CD14-positive monocyte (primary cell): Measurements from ENCODE around the gene ERCC2. TPM values are rescaled to one million over a fixed set of nuclear protein-coding genes. Genes with fewer than 3 reads are reported as not detected.

Experiments used
- DNase-seq, 3 donors: peaks; one replicate each; pipeline ENCODE4 v3.0.0-alpha.2; 2011 to 2022
- H2AFZ ChIP-seq: 2 replicates; pipeline ENCODE4 v1.6.0; 2012; ENCODE audit warnings: mild to moderate bottlenecking, low read depth, low read length, inconsistent platforms; ENCODE audit not compliant: insufficient read depth, poor library complexity, severe bottlenecking
- H3K27ac ChIP-seq, 2 donors: 1 replicate in 1 of 2; 2 replicates in 1 of 2; pipeline ENCODE4 v1.5.1; 2012 to 2013; ENCODE audit warnings: low read length in 2 of 2, control low read depth in 1 of 2, inconsistent platforms in 1 of 2, low read depth in 1 of 2, mild to moderate bottlenecking in 1 of 2
- H3K27me3 ChIP-seq, 2 donors: one replicate each; pipeline versions ENCODE4 v1.6.0 to v1.6.1; 2011 to 2013; ENCODE audit warnings: low read length in 2 of 2; ENCODE audit not compliant: control insufficient read depth in 2 of 2, insufficient read depth in 2 of 2
- H3K36me3 ChIP-seq, 2 donors: replicated peaks in 1 of 2; 1 replicate in 1 of 2; 2 replicates in 1 of 2; pipeline versions ENCODE4 v1.5.1 to v1.6.1; 2012 to 2013; ENCODE audit warnings: low read length in 2 of 2, control low read depth in 1 of 2, inconsistent platforms in 1 of 2, mild to moderate bottlenecking in 1 of 2; ENCODE audit not compliant: insufficient read depth in 2 of 2, control insufficient read depth in 1 of 2
- H3K4me1 ChIP-seq, 2 donors: 1 replicate in 1 of 2; 2 replicates in 1 of 2; pipeline versions ENCODE4 v1.5.1 to v1.6.1; 2012 to 2013; ENCODE audit warnings: low read length in 2 of 2, control low read depth in 1 of 2, inconsistent platforms in 1 of 2, mild to moderate bottlenecking in 1 of 2, moderate library complexity in 1 of 2; ENCODE audit not compliant: insufficient read depth in 2 of 2, control insufficient read depth in 1 of 2
- H3K4me2 ChIP-seq: replicated peaks from 2 replicates; pipeline ENCODE3; 2012; ENCODE audit warnings: low read length, moderate library complexity, mild to moderate bottlenecking; ENCODE audit not compliant: poor library complexity, severe bottlenecking; ENCODE audit errors: extremely low read depth
- H3K4me3 ChIP-seq, 3 experiments: fragments of 200-600 bp in 1 of 3; sonication (generic) in 1 of 3; replicated peaks in 1 of 3; 1 replicate in 2 of 3; 2 replicates in 1 of 3; pipeline ENCODE4 v1.5.1; 2011 to 2013; ENCODE audit warnings: low read length in 3 of 3, mild to moderate bottlenecking in 3 of 3, control low read depth in 2 of 3, low read depth in 2 of 3, inconsistent platforms in 1 of 3, moderate library complexity in 1 of 3
- H3K79me2 ChIP-seq: 2 replicates; pipeline ENCODE4 v1.6.0; 2012; ENCODE audit warnings: mild to moderate bottlenecking, control low read depth, inconsistent platforms, low read length, moderate library complexity; ENCODE audit not compliant: insufficient read depth
- H3K9ac ChIP-seq: 2 replicates; pipeline ENCODE4 v1.6.0; 2017; ENCODE audit warnings: low read length, mild to moderate bottlenecking; ENCODE audit not compliant: insufficient read depth, poor library complexity, severe bottlenecking
- H3K9me3 ChIP-seq, 2 donors: replicated peaks in 1 of 2; 1 replicate in 1 of 2; 2 replicates in 1 of 2; pipeline versions ENCODE4 v1.5.1 to v1.6.1; 2012 to 2013; ENCODE audit warnings: low read length in 2 of 2, control low read depth in 1 of 2; ENCODE audit not compliant: control insufficient read depth in 1 of 2, insufficient read depth in 1 of 2
- H4K20me1 ChIP-seq: 2 replicates; pipeline ENCODE4 v1.6.0; 2012; ENCODE audit warnings: mild to moderate bottlenecking, low read length, control low read depth, moderate library complexity; ENCODE audit not compliant: insufficient read depth
- H3K27ac Mint-ChIP-seq, 7 donors: one replicate each; pipeline ENCODE4 v1.8.0; 2020; ENCODE audit warnings: mild to moderate bottlenecking in 7 of 7, mixed read lengths in 7 of 7, moderate library complexity in 6 of 7, inconsistent platforms in 2 of 7
- H3K27me3 Mint-ChIP-seq, 3 donors: one replicate each; pipeline ENCODE4 v1.8.0; 2021 to 2022; ENCODE audit warnings: low read depth in 3 of 3, mild to moderate bottlenecking in 3 of 3, mixed read lengths in 3 of 3, moderate library complexity in 3 of 3, inconsistent platforms in 1 of 3
- H3K36me3 Mint-ChIP-seq, 2 donors: one replicate each; pipeline ENCODE4 v1.8.0; 2020; ENCODE audit warnings: mixed read lengths in 2 of 2, inconsistent platforms in 1 of 2, mild to moderate bottlenecking in 1 of 2
- H3K4me1 Mint-ChIP-seq: one replicate; pipeline ENCODE4 v1.8.0; 2020; ENCODE audit warnings: mild to moderate bottlenecking, mixed read lengths
- H3K4me3 Mint-ChIP-seq, 2 donors: one replicate each; pipeline ENCODE4 v1.8.0; 2020; ENCODE audit warnings: mild to moderate bottlenecking in 2 of 2, mixed read lengths in 2 of 2, moderate library complexity in 1 of 2
- H3K9me3 Mint-ChIP-seq, 7 donors: one replicate each; pipeline ENCODE4 v1.8.0; 2020 to 2022; ENCODE audit warnings: mixed read lengths in 7 of 7, mild to moderate bottlenecking in 6 of 7, moderate library complexity in 6 of 7, inconsistent platforms in 2 of 7
- WGBS: methylation state at CpG from one replicate; pipeline ENCODE4 v1.1.5; 2013; ENCODE audit warnings: missing lambda C conversion rate; ENCODE audit not compliant: insufficient coverage; 5-methylcytosine and 5-hydroxymethylcytosine counted together
- intact Hi-C, 2 donors: fragments of 100-400 bp; cut with micrococcal nuclease; formaldehyde crosslinking; loops; one replicate each; pipeline versions ENCODE4 v1.15.0 to v1.15.1; 2023
- polyA plus RNA-seq, 3 donors: library from polyadenylated mRNA; depleted of rRNA in 1 of 3; unstranded in 2 of 3; stranded (reverse) in 1 of 3; fragments of 300-500 nt in 2 of 3; fragments of >200 nt in 1 of 3; fragmentation: Illumina TruSeq in 2 of 3; gene quantifications; 1 replicate in 2 of 3; 2 replicates in 1 of 3; pipeline ENCODE4 v1.2.3, GENCODE V29; 2012 to 2021
- TF ChIP-seq, protein P1 (sequence below): fragments of 200-600 bp; IDR thresholded peaks from one replicate; pipeline ENCODE4 v1.8.0; 2022; ENCODE audit warnings: antibody characterized with exemption, mild to moderate bottlenecking

ERCC2 gene
- polyA plus RNA-seq, 3 donors = 4.0 to 20.0 (median 4.4) TPM

- Mint-ChIP-seq H3K27ac (peak within 1 kb of the TSS in 1 of 7 donors; percentile 61), H3K27me3 (peaks cover 16 to 24% (median 16%) of the 10 kb centered on the region in 3 donors), H3K9me3 (peaks cover 0 to 4% (median 0%) of the 10 kb centered on the region in 7 donors), H3K36me3 (peaks cover 0 to 3% of the 10 kb centered on the region in 2 donors), H3K4me1 (peaks cover 4% of the 10 kb centered on the region), H3K4me3 (peak within 1 kb of the TSS in 1 of 2 donors; percentile 80)
- Histone ChIP-seq H3K9me3 (no peaks in the 10 kb centered on the region), H3K9ac (peak within 1 kb of the TSS; percentile 27), H3K4me3 (no peak within 1 kb of the TSS), H3K27ac (no peak within 1 kb of the TSS), H3K4me2 (peak within 1 kb of the TSS; percentile 41), H3K36me3 (no peaks in the 10 kb centered on the region), H3K27me3 (peaks cover 4 to 34% of the 10 kb centered on the region in 2 donors), H2AFZ (no peak within 1 kb of the TSS), H3K4me1 (peaks cover 4 to 11% of the 10 kb centered on the region in 2 donors), H4K20me1 (no peaks in the 10 kb centered on the region), H3K79me2 (no peaks in the 10 kb centered on the region)
- WGBS = 2% methylated on average over 44 of the region's 50 CpGs
- no peak for DNase-seq
- TF ChIP-seq, protein P1, sequence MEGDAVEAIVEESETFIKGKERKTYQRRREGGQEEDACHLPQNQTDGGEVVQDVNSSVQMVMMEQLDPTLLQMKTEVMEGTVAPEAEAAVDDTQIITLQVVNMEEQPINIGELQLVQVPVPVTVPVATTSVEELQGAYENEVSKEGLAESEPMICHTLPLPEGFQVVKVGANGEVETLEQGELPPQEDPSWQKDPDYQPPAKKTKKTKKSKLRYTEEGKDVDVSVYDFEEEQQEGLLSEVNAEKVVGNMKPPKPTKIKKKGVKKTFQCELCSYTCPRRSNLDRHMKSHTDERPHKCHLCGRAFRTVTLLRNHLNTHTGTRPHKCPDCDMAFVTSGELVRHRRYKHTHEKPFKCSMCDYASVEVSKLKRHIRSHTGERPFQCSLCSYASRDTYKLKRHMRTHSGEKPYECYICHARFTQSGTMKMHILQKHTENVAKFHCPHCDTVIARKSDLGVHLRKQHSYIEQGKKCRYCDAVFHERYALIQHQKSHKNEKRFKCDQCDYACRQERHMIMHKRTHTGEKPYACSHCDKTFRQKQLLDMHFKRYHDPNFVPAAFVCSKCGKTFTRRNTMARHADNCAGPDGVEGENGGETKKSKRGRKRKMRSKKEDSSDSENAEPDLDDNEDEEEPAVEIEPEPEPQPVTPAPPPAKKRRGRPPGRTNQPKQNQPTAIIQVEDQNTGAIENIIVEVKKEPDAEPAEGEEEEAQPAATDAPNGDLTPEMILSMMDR = no peak
- intact Hi-C loops = loop anchor here in 1 of 2 donors (10.0 kb wide), 1 partner anchor 196 kb away; no protein-coding TSS in a partner anchor
These were observed 30.0 kb downstream of the ERCC2 start, which contains the start of gene KLC3 for GRCh38 chr19:45340232-45340898. TSS of gene KLC3 (plus strand) at chr19:45340750. CDS start at chr19:45345542, 4,792 bp downstream.

- TF ChIP-seq, protein P1 = no peak
- Mint-ChIP-seq H3K36me3 (peaks cover 0 to 3% of the 10 kb centered on the region in 2 donors), H3K4me3 (no peak overlapping the region), H3K27ac (no peak overlapping the region), H3K4me1 (peaks cover 4% of the 10 kb centered on the region), H3K9me3 (peaks cover 0 to 4% (median 0%) of the 10 kb centered on the region in 7 donors), H3K27me3 (peaks cover 12 to 23% (median 15%) of the 10 kb centered on the region in 3 donors)
- Histone ChIP-seq H4K20me1 (no peaks in the 10 kb centered on the region), H3K27me3 (peaks cover 4 to 30% of the 10 kb centered on the region in 2 donors), H3K4me3 (no peak overlapping the region), H3K4me2 (no peak overlapping the region), H3K9me3 (no peaks in the 10 kb centered on the region), H3K27ac (no peak overlapping the region), H3K79me2 (no peaks in the 10 kb centered on the region), H2AFZ (no peak overlapping the region), H3K9ac (no peak overlapping the region), H3K36me3 (no peaks in the 10 kb centered on the region), H3K4me1 (peaks cover 4 to 11% of the 10 kb centered on the region in 2 donors)
- intact Hi-C loops = loop anchor here (2.0 to 10.0 kb wide), 2 partner anchors 91 to 195 kb away; no protein-coding TSS in a partner anchor
- no CpG with 5 or more reads among the region's 6 CpGs for WGBS
- DNase-seq = no peak
These were observed 30.7 kb downstream of the ERCC2 start for GRCh38 chr19:45339629-45340028.
